Hematopoietic multipotent progenitor cell treated with erythropoietin and hydrocortisone succinate and interleukin-3 and kit ligand, for 15 days (in vitro differentiated cells): ENCODE data around the gene RHBDD2.

Experiments used
- DNase-seq: peaks from one replicate; pipeline ENCODE4 v3.0.0-alpha.2; 2015; ENCODE audit warnings: low spot score

Gene RHBDD2

GRCh38 chr7:75920431-75921161 lies 41.8 kb downstream of the RHBDD2 start:
- no peak for DNase-seq

- no peak for DNase-seq
Observed at GRCh38 chr7:75921479-75921878, 42.6 kb downstream of the RHBDD2 start.

GRCh38 chr7:75922966-75923603 lies 44.3 kb downstream of the RHBDD2 start:
- DNase-seq: no peak

- no peak for DNase-seq
Observed at GRCh38 chr7:75924256-75924655, 45.4 kb downstream of the RHBDD2 start.

- DNase-seq: no peak
Observed at GRCh38 chr7:75924889-75925288, 46.1 kb downstream of the RHBDD2 start.

GRCh38 chr7:75925717-75926435 lies 47.0 kb downstream of the RHBDD2 start:
- no peak for DNase-seq

GRCh38 chr7:75928568-75928914 lies 49.7 kb downstream of the RHBDD2 start:
- DNase-seq: no peak

GRCh38 chr7:75931680-75932079 lies 52.8 kb downstream of the RHBDD2 start:
- no peak for DNase-seq

- no peak for DNase-seq
Observed at GRCh38 chr7:75937958-75938786, 59.3 kb downstream of the RHBDD2 start.
